HG02610 (cell line): ENCODE measurements around the gene RGS11.

ENCODE experiments used
- ATAC-seq: cut with Tn5 transposase; IDR thresholded peaks from one replicate; pipeline ENCODE4 v1.9.1; 2021; ENCODE audit warnings: mild to moderate bottlenecking, moderate library complexity; ENCODE audit not compliant: unreplicated experiment

RGS11 gene

GRCh38 chr16:296806-297510, 21.2 kb upstream of the RGS11 start:
- no peak for ATAC-seq

- no peak for ATAC-seq
Observed at GRCh38 chr16:296276-296675, 20.5 kb upstream of the RGS11 start.

GRCh38 chr16:293043-293775, 17.5 kb upstream of the RGS11 start:
- no peak for ATAC-seq

GRCh38 chr16:291539-291938, 15.8 kb upstream of the RGS11 start:
- no peak for ATAC-seq

GRCh38 chr16:290681-291405, 15.1 kb upstream of the RGS11 start:
- ATAC-seq: no peak

GRCh38 chr16:290015-290680, 14.4 kb upstream of the RGS11 start:
- no peak for ATAC-seq

GRCh38 chr16:289395-289997, 13.8 kb upstream of the RGS11 start:
- no peak for ATAC-seq

GRCh38 chr16:287981-288920, 12.5 kb upstream of the RGS11 start:
- ATAC-seq: no peak

GRCh38 chr16:287298-287811, 11.6 kb upstream of the RGS11 start:
- no peak for ATAC-seq

GRCh38 chr16:286491-287297, 10.9 kb upstream of the RGS11 start:
- no peak for ATAC-seq

- no peak for ATAC-seq
Observed at GRCh38 chr16:285146-286055, 9.7 kb upstream of the RGS11 start.

- ATAC-seq: no peak
Observed at GRCh38 chr16:284204-285120, 8.7 kb upstream of the RGS11 start.

GRCh38 chr16:283033-283805, 7.5 kb upstream of the RGS11 start, which contains the start of gene PDIA2:
TSS of gene PDIA2 (plus strand) at chr16:283164. CDS start at chr16:283170, 6 bp downstream.
- no peak for ATAC-seq

- ATAC-seq: no peak
Observed at GRCh38 chr16:282491-282890, 6.7 kb upstream of the RGS11 start.

- no peak for ATAC-seq
Observed at GRCh38 chr16:281660-282255, 6.0 kb upstream of the RGS11 start.
